Mesenchymal stem cell (in vitro differentiated cells and primary cell): Measurements from ENCODE around the gene PARD3.

Experiments
- DNase-seq: peaks from one replicate; pipeline ENCODE4 v3.0.0-alpha.2; 2013
- H2AFZ ChIP-seq: one replicate; pipeline ENCODE4 v1.6.1; 2013; ENCODE audit warnings: low read depth, mild to moderate bottlenecking, control low read depth, inconsistent platforms, low read length, moderate library complexity
- H2AK5ac ChIP-seq: 2 replicates; pipeline ENCODE4 v1.6.1; 2013; ENCODE audit warnings: low read length, moderate library complexity, mild to moderate bottlenecking, inconsistent platforms; ENCODE audit not compliant: severe bottlenecking
- H2BK120ac ChIP-seq: one replicate; pipeline ENCODE4 v1.6.1; 2013; ENCODE audit warnings: low read depth, mild to moderate bottlenecking, inconsistent platforms, low read length, moderate library complexity
- H2BK12ac ChIP-seq, 2 experiments: one replicate each; pipeline ENCODE4 v1.6.1; 2013; ENCODE audit warnings: inconsistent platforms in 2 of 2, low read length in 2 of 2, mild to moderate bottlenecking in 2 of 2, moderate library complexity in 2 of 2, control low read depth in 1 of 2
- H2BK15ac ChIP-seq: one replicate; pipeline ENCODE4 v1.6.1; 2013; ENCODE audit warnings: mild to moderate bottlenecking, low read depth, inconsistent platforms; ENCODE audit not compliant: poor library complexity, severe bottlenecking
- H2BK5ac ChIP-seq: 2 replicates; pipeline ENCODE4 v1.6.1; 2013; ENCODE audit warnings: low read depth, mild to moderate bottlenecking, low read length, control low read depth, inconsistent platforms; ENCODE audit not compliant: poor library complexity, severe bottlenecking
- H3K14ac ChIP-seq, 2 experiments: one replicate each; pipeline ENCODE4 v1.6.1; 2013; ENCODE audit warnings: inconsistent platforms in 2 of 2, low read length in 2 of 2, control low read depth in 1 of 2, mild to moderate bottlenecking in 1 of 2, moderate library complexity in 1 of 2
- H3K18ac ChIP-seq, 2 experiments: one replicate each; pipeline ENCODE4 v1.6.1; 2013; ENCODE audit warnings: inconsistent platforms in 2 of 2, low read length in 2 of 2, control low read depth in 1 of 2, low read depth in 1 of 2, mild to moderate bottlenecking in 1 of 2
- H3K23ac ChIP-seq, 2 experiments: one replicate each; pipeline ENCODE4 v1.6.1; 2013; ENCODE audit warnings: inconsistent platforms in 2 of 2, low read length in 2 of 2, mild to moderate bottlenecking in 2 of 2, moderate library complexity in 2 of 2, control low read depth in 1 of 2
- H3K27ac ChIP-seq: 2 replicates; pipeline ENCODE4 v1.5.1; 2013; ENCODE audit warnings: mild to moderate bottlenecking, moderate library complexity, low read length, control low read depth, inconsistent platforms; ENCODE audit not compliant: poor library complexity, severe bottlenecking
- H3K27me3 ChIP-seq, 2 experiments: 2 replicates each; pipeline versions ENCODE4 v1.6.1 to v1.7.0; 2013; ENCODE audit warnings: low read length in 2 of 2, mild to moderate bottlenecking in 2 of 2, moderate library complexity in 2 of 2, control low read depth in 1 of 2, inconsistent platforms in 1 of 2; ENCODE audit not compliant: control insufficient read depth in 1 of 2, insufficient read depth in 1 of 2
- H3K36me3 ChIP-seq, 2 experiments: 2 replicates each; pipeline versions ENCODE4 v1.6.1 to v1.7.0; 2013; ENCODE audit warnings: low read length in 2 of 2, control low read depth in 1 of 2, inconsistent platforms in 1 of 2, low read depth in 1 of 2, mild to moderate bottlenecking in 1 of 2; ENCODE audit not compliant: insufficient read depth in 2 of 2, control insufficient read depth in 1 of 2
- H3K4ac ChIP-seq, 2 experiments: one replicate each; pipeline ENCODE4 v1.6.1; 2013; ENCODE audit warnings: inconsistent platforms in 2 of 2, low read length in 2 of 2, mild to moderate bottlenecking in 2 of 2, moderate library complexity in 2 of 2, control low read depth in 1 of 2, low read depth in 1 of 2
- H3K4me1 ChIP-seq: 2 replicates; pipeline ENCODE4 v1.6.1; 2013; ENCODE audit warnings: low read depth, low read length, control low read depth; ENCODE audit not compliant: control insufficient read depth, insufficient read depth
- H3K4me2 ChIP-seq: 2 replicates; pipeline ENCODE4 v1.6.1; 2013; ENCODE audit warnings: low read length, mild to moderate bottlenecking, inconsistent platforms; ENCODE audit not compliant: poor library complexity, severe bottlenecking
- H3K4me3 ChIP-seq, 2 experiments: 2 replicates each; pipeline versions ENCODE4 v1.5.1 to v1.7.0; 2013; ENCODE audit warnings: low read length in 2 of 2, mild to moderate bottlenecking in 2 of 2, control low read depth in 1 of 2, low read depth in 1 of 2; ENCODE audit not compliant: insufficient read depth in 1 of 2
- H3K79me1 ChIP-seq: replicated peaks from 2 replicates; pipeline ENCODE4 v1.6.1; 2013; ENCODE audit warnings: mild to moderate bottlenecking, control low read depth, low read length, inconsistent platforms; ENCODE audit not compliant: poor library complexity, severe bottlenecking
- H3K9ac ChIP-seq: 2 replicates; pipeline ENCODE4 v1.7.0; 2013; ENCODE audit warnings: mild to moderate bottlenecking, low read length, moderate library complexity
- H3K9me3 ChIP-seq: 2 replicates; pipeline ENCODE4 v1.7.0; 2013; ENCODE audit warnings: mild to moderate bottlenecking, low read length; ENCODE audit not compliant: control insufficient read depth
- H4K8ac ChIP-seq: one replicate; pipeline ENCODE4 v1.6.1; 2013; ENCODE audit warnings: inconsistent platforms, mild to moderate bottlenecking, low read length, moderate library complexity
- H4K91ac ChIP-seq: one replicate; pipeline ENCODE4 v1.6.1; 2013; ENCODE audit warnings: mild to moderate bottlenecking, low read length, inconsistent platforms
- WGBS: methylation state at CpG from one replicate; pipeline ENCODE4 v1.1.7; 2013; ENCODE audit warnings: mixed read lengths; 5-methylcytosine and 5-hydroxymethylcytosine counted together

The PARD3 gene

DNA sequence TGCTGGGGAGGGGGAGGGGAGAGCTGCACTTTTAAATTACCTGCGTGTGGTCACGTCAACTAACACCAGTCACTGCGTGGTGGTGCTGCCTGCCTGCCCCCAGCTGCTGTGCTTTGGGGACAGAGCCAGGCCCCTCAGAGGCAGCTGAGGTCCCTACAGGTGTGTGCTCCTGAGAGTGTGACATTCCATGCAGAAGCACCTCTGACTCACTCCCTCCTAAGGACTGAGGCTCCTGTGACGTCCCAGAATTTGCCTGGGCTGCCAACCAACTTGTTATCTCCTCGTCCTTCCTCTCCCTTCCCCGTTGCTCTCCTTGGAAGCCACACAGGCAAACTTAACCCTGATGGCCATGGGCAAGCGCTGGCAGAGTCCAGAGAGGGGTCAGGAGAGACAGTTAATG, 563.0 kb downstream of the PARD3 start:
- H4K91ac ChIP-seq = no peak overlapping the region
- no peak overlapping the region for H2BK5ac ChIP-seq
- H3K27me3 ChIP-seq = no peaks in the 10 kb centered on the region

DNA sequence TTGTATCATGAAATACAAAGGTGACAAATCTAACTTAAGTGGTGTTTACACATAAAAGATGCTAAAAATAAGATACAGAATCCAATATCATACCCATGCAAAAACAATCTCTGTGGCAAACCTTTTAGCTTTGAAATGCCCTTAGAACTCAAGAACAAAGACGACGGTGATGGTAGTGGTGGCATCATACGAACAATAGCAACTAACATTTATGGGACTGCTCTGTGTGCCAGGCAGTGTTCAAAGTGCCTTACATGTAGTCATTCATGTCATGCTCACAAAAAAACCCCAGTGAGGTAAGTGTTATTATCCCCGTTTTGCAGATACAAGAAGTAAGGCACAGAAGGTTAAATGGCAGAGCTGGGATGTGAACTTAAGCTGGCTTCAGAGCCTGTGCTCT, 563.9 kb downstream of the PARD3 start:
- 97% methylated on average over 3 of the region's 4 CpGs for WGBS
- H3K23ac ChIP-seq = no peak overlapping the region

More for the DNA sequence above, 563.0 kb downstream of the PARD3 start:
- Histone ChIP-seq H3K18ac (peak overlapping the region in 1 of 2 experiments; percentile 46), H3K9ac (no peak overlapping the region), H3K14ac (no peak overlapping the region), H3K9me3 (no peaks in the 10 kb centered on the region), H3K79me1 (peaks cover 6% of the 10 kb centered on the region), H3K27ac (no peak overlapping the region), H2BK12ac (no peak overlapping the region), H2AFZ (no peak overlapping the region), H3K4me1 (peaks cover 9% of the 10 kb centered on the region), H3K4me2 (no peak overlapping the region), H3K4me3 (no peak overlapping the region), H3K23ac (peak overlapping the region in 1 of 2 experiments; percentile 15), H3K4ac (no peak overlapping the region), H4K8ac (no peak overlapping the region), H2BK120ac (no peak overlapping the region), H2BK15ac (no peak overlapping the region), H3K36me3 (peaks cover 0 to 8% of the 10 kb centered on the region in 2 experiments), H2AK5ac (no peak overlapping the region)
- DNase-seq = no peak
- 51% methylated on average over 7 of the region's 7 CpGs for WGBS

DNA sequence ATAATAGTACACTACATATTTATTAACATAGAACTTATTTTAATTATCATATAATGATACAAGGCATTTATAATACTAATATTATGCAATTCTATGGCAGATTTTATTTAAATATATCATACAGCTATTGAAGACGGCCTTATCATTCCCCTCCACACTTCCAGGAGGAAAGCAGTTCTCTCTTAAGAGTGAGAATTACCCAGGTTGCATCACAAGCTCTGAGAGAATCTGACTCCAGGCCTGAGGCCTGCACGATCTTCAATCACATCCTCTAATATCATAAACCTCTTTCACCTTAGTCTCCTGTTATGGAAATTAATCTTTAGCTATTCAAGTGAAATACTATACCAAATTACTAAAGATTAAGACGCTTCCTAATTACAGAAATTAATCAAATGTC, 564.4 kb downstream of the PARD3 start:
- Histone ChIP-seq H3K4ac (no peak overlapping the region), H3K36me3 (peaks cover 0 to 8% of the 10 kb centered on the region in 2 experiments), H4K91ac (no peak overlapping the region), H3K18ac (no peak overlapping the region), H3K4me1 (peaks cover 9% of the 10 kb centered on the region), H3K4me2 (no peak overlapping the region), H3K27ac (no peak overlapping the region), H4K8ac (no peak overlapping the region), H2AK5ac (no peak overlapping the region), H2AFZ (no peak overlapping the region), H3K79me1 (peaks cover 13% of the 10 kb centered on the region), H2BK120ac (no peak overlapping the region), H2BK5ac (no peak overlapping the region), H3K27me3 (no peaks in the 10 kb centered on the region), H3K9ac (no peak overlapping the region), H2BK15ac (no peak overlapping the region), H3K9me3 (no peaks in the 10 kb centered on the region), H2BK12ac (no peak overlapping the region), H3K23ac (no peak overlapping the region), H3K14ac (no peak overlapping the region), H3K4me3 (no peak overlapping the region)
- WGBS = 98% methylated on average over 2 of the region's 3 CpGs
- no peak for DNase-seq

More for the DNA sequence above, 563.9 kb downstream of the PARD3 start:
- H2BK5ac ChIP-seq = no peak overlapping the region
- no peak overlapping the region for H3K27ac ChIP-seq
- H3K36me3 ChIP-seq = peaks cover 0 to 8% of the 10 kb centered on the region in 2 experiments
- no peak overlapping the region for H2BK120ac ChIP-seq
- H3K4ac ChIP-seq = no peak overlapping the region
- H2BK12ac ChIP-seq = no peak overlapping the region
- H3K9me3 ChIP-seq = no peaks in the 10 kb centered on the region
- no peak overlapping the region for H2AFZ ChIP-seq
- H3K27me3 ChIP-seq = no peaks in the 10 kb centered on the region
- H2AK5ac ChIP-seq = no peak overlapping the region
- no peak overlapping the region for H4K8ac ChIP-seq
- H3K4me3 ChIP-seq = no peak overlapping the region
- peaks cover 9% of the 10 kb centered on the region for H3K4me1 ChIP-seq
- H3K9ac ChIP-seq = no peak overlapping the region
- H3K14ac ChIP-seq = no peak overlapping the region
- peaks cover 12% of the 10 kb centered on the region for H3K79me1 ChIP-seq
- no peak overlapping the region for H3K18ac ChIP-seq
- no peak overlapping the region for H3K4me2 ChIP-seq
- DNase-seq = no peak
- no peak overlapping the region for H4K91ac ChIP-seq
- no peak overlapping the region for H2BK15ac ChIP-seq

DNA sequence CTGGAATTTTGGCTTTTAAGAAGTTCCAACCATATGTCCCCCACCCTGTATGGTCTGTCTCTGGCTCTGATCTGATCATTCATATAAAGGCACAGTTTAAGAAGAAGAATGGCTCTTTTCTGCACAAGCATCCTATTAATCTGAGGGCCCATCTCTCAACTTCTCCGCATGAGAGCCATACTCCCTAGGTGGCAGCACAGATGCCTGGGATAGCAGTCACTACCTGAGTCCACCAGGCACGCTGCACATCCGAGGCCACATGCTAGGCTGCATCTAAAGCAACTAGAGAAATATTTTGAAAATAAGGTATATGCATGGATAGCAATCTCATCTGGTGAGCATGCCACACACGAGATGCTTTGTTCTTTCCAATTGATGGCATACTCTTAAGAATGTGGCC, 565.5 kb downstream of the PARD3 start:
- Histone ChIP-seq H4K8ac (no peak overlapping the region), H3K4me1 (peaks cover 9% of the 10 kb centered on the region)
- DNase-seq = no peak

More for the DNA sequence above, 565.5 kb downstream of the PARD3 start:
- Histone ChIP-seq H3K4me3 (no peak overlapping the region), H2BK120ac (no peak overlapping the region), H3K4ac (no peak overlapping the region), H4K91ac (no peak overlapping the region), H2AK5ac (no peak overlapping the region), H3K27ac (no peak overlapping the region), H3K9ac (no peak overlapping the region), H2AFZ (no peak overlapping the region), H3K79me1 (peaks cover 18% of the 10 kb centered on the region), H3K23ac (no peak overlapping the region), H2BK12ac (no peak overlapping the region), H3K14ac (no peak overlapping the region), H2BK5ac (no peak overlapping the region), H3K4me2 (no peak overlapping the region), H3K36me3 (peaks cover 0 to 8% of the 10 kb centered on the region in 2 experiments), H3K27me3 (no peaks in the 10 kb centered on the region), H3K18ac (no peak overlapping the region), H3K9me3 (no peaks in the 10 kb centered on the region), H2BK15ac (no peak overlapping the region)
- WGBS = 88% methylated on average over 4 of the region's 4 CpGs
